Activated CD4-positive, alpha-beta T cell treated with anti-CD3 and anti-CD28 coated beads, Interleukin-2, amount 50 U/mL, for 16 hours (primary cell): ENCODE results near the gene PKP2.

Experiments
- DNase-seq: peaks from one replicate; pipeline ENCODE4 v3.0.0-alpha.2; 2020

The PKP2 gene

GRCh38 chr12:32860192-32860591 is 36.4 kb downstream of the PKP2 start:
- DNase-seq = no peak

- DNase-seq = no peak
Measured at GRCh38 chr12:32859389-32859788, 37.2 kb downstream of the PKP2 start.

- DNase-seq = no peak
Measured at GRCh38 chr12:32854716-32855115, 41.9 kb downstream of the PKP2 start.

- DNase-seq = no peak
Measured at GRCh38 chr12:32854097-32854496, 42.5 kb downstream of the PKP2 start.

GRCh38 chr12:32847287-32847686 is 49.3 kb downstream of the PKP2 start:
- no peak for DNase-seq

GRCh38 chr12:32846053-32846452 is 50.5 kb downstream of the PKP2 start:
- DNase-seq = no peak

- no peak for DNase-seq
Measured at GRCh38 chr12:32843528-32844095, 53.0 kb downstream of the PKP2 start.

GRCh38 chr12:32841061-32841460 is 55.5 kb downstream of the PKP2 start:
- DNase-seq = no peak

GRCh38 chr12:32839828-32840227 is 56.7 kb downstream of the PKP2 start:
- no peak for DNase-seq

- no peak for DNase-seq
Measured at GRCh38 chr12:32837974-32838373, 58.6 kb downstream of the PKP2 start.

GRCh38 chr12:32836710-32837109 is 59.9 kb downstream of the PKP2 start:
- no peak for DNase-seq

GRCh38 chr12:32834122-32834521 is 62.5 kb downstream of the PKP2 start:
- DNase-seq = no peak

GRCh38 chr12:32828552-32828951 is 68.0 kb downstream of the PKP2 start:
- no peak for DNase-seq

- no peak for DNase-seq
Measured at GRCh38 chr12:32828120-32828519, 68.5 kb downstream of the PKP2 start.

- no peak for DNase-seq
Measured at GRCh38 chr12:32826807-32827412, 69.7 kb downstream of the PKP2 start.

- DNase-seq = no peak
Measured at GRCh38 chr12:32824596-32824995, 72.0 kb downstream of the PKP2 start.

GRCh38 chr12:32822344-32822743 is 74.2 kb downstream of the PKP2 start:
- no peak for DNase-seq

GRCh38 chr12:32821710-32822109 is 74.9 kb downstream of the PKP2 start:
- DNase-seq = no peak

GRCh38 chr12:32821293-32821692 is 75.3 kb downstream of the PKP2 start:
- no peak for DNase-seq

- DNase-seq = no peak
Measured at GRCh38 chr12:32820376-32820931, 76.1 kb downstream of the PKP2 start.

- DNase-seq = no peak
Measured at GRCh38 chr12:32819424-32819823, 77.2 kb downstream of the PKP2 start.

GRCh38 chr12:32811686-32812392 is 84.7 kb downstream of the PKP2 start:
- no peak for DNase-seq

GRCh38 chr12:32809846-32810245 is 86.7 kb downstream of the PKP2 start:
- no peak for DNase-seq

GRCh38 chr12:32809196-32809595 is 87.4 kb downstream of the PKP2 start:
- no peak for DNase-seq
